ENCODE results near the gene IQGAP2. TPM values are rescaled to one million over a fixed set of nuclear protein-coding genes. Genes with fewer than 3 reads are reported as not detected.

IQGAP2 gene
- total RNA-seq, 2 experiments from 2014 or later = 62.7 to 72.1 TPM

GRCh38 chr5:76483433-76483832 is 80.3 kb downstream of the IQGAP2 start:
- no peaks in the 10 kb centered on the region for H3K9me3 Mint-ChIP-seq (ENCODE audit: insufficient read depth)
- ATAC-seq (no peak), DNase-seq (no peak)
- no peak overlapping the region for H3K27ac Mint-ChIP-seq
- H3K27me3 Mint-ChIP-seq (ENCODE audit: low read depth) = no peaks in the 10 kb centered on the region
- H3K4me1 Mint-ChIP-seq (ENCODE audit: low read depth) = peaks cover 13% of the 10 kb centered on the region
- ChIA-PET POLR2A (interaction anchor here (0.8 kb wide), 1 partner anchor 12 kb away, joined by 3 read pairs; no protein-coding TSS in a partner anchor), CTCF (interaction anchor here (0.9 to 1.4 kb wide), 2 partner anchors 33 to 61 kb away, joined by 3 to 4 read pairs; no protein-coding TSS in a partner anchor)
- H3K4me3 Mint-ChIP-seq = no peak overlapping the region
- no peaks in the 10 kb centered on the region for H3K36me3 Mint-ChIP-seq (ENCODE audit: low read depth)

- Mint-ChIP-seq H3K9me3 (ENCODE audit: insufficient read depth) (no peaks in the 10 kb centered on the region), H3K4me3 (no peak overlapping the region), H3K4me1 (ENCODE audit: low read depth) (peaks cover 10% of the 10 kb centered on the region), H3K27me3 (ENCODE audit: low read depth) (no peaks in the 10 kb centered on the region), H3K36me3 (ENCODE audit: low read depth) (no peaks in the 10 kb centered on the region), H3K27ac (no peak overlapping the region)
- no peak for DNase-seq
- no peak for ATAC-seq
- ChIA-PET CTCF (interaction anchor here (0.9 to 1.4 kb wide), 2 partner anchors 33 to 60 kb away, joined by 3 to 4 read pairs; no protein-coding TSS in a partner anchor), POLR2A (interaction anchor here (0.8 kb wide), 1 partner anchor 12 kb away, joined by 3 read pairs; no protein-coding TSS in a partner anchor)
Measured at GRCh38 chr5:76483881-76484280, 80.8 kb downstream of the IQGAP2 start.

GRCh38 chr5:76485511-76485910 is 82.4 kb downstream of the IQGAP2 start:
- CTCF ChIA-PET = interaction anchor here (0.7 to 2.0 kb wide), 3 partner anchors 59 to 82 kb away, joined by 3 to 6 read pairs (median 3); partner anchors contain the start of gene IQGAP2
- H3K36me3 Mint-ChIP-seq (ENCODE audit: low read depth) = peaks cover 7% of the 10 kb centered on the region

DNA sequence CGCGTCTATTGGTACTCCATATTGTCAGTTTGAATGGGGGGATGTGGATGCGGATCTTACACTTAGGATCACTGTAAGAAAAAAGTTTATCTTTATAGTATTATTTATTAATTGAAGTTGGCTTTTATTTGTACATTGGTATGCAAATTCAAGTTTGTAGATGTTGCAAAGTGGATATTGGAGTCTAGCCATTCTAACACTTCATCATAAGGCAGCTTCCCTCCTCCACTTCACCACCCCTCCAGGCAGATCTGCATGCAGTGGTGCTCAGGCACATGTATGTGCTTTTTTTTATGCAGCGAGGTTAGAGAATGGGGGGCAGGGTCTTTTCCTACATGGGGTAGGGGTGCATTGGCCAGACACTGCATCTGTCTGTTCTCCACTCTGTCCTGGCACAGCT is 84.3 kb downstream of the IQGAP2 start:
- Mint-ChIP-seq H3K36me3 (ENCODE audit: low read depth) (peaks cover 7% of the 10 kb centered on the region), H3K4me3 (no peak overlapping the region), H3K9me3 (ENCODE audit: insufficient read depth) (no peaks in the 10 kb centered on the region), H3K4me1 (ENCODE audit: low read depth) (peaks cover 9% of the 10 kb centered on the region), H3K27me3 (ENCODE audit: low read depth) (no peaks in the 10 kb centered on the region), H3K27ac (no peak overlapping the region)
- ChIA-PET CTCF (no interaction called here), POLR2A (no interaction called here)
- DNase-seq (no peak), ATAC-seq (no peak)

More at GRCh38 chr5:76485511-76485910, 82.4 kb downstream of the IQGAP2 start:
- H3K4me1 Mint-ChIP-seq (ENCODE audit: low read depth) = peaks cover 3% of the 10 kb centered on the region
- H3K9me3 Mint-ChIP-seq (ENCODE audit: insufficient read depth) = no peaks in the 10 kb centered on the region
- DNase-seq = no peak
- H3K4me3 Mint-ChIP-seq = no peak overlapping the region
- H3K27me3 Mint-ChIP-seq (ENCODE audit: low read depth) = no peaks in the 10 kb centered on the region
- POLR2A ChIA-PET = no interaction called here
- ATAC-seq = no peak
- no peak overlapping the region for H3K27ac Mint-ChIP-seq

DNA sequence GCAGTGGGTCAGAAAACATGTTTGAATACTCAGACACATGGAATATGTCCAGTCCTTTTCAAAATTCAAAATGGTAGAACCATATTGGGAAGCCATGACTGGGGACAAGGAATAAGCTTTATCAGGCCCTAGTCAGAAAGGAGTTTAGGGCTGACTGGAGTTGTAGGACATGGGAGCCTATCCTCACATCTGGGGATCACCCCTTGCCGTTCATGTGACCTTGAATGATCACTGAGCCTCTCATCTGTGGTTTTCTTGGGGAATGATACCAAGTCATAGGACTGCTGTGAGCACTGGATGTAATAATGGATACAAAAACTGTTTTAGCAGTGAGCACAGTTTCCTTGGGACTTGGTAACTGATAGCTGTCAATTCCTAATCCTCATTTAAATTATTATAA is 84.7 kb downstream of the IQGAP2 start:
- DNase-seq (no peak), ATAC-seq (no peak)
- POLR2A ChIA-PET = no interaction called here
- Mint-ChIP-seq H3K27me3 (ENCODE audit: low read depth) (no peaks in the 10 kb centered on the region), H3K27ac (no peak overlapping the region), H3K36me3 (ENCODE audit: low read depth) (peaks cover 7% of the 10 kb centered on the region), H3K4me3 (no peak overlapping the region), H3K4me1 (ENCODE audit: low read depth) (peaks cover 9% of the 10 kb centered on the region), H3K9me3 (ENCODE audit: insufficient read depth) (no peaks in the 10 kb centered on the region)
- CTCF ChIA-PET = no interaction called here

GRCh38 chr5:76488969-76489368 is 85.9 kb downstream of the IQGAP2 start:
- Mint-ChIP-seq H3K27me3 (ENCODE audit: low read depth) (no peaks in the 10 kb centered on the region), H3K4me3 (no peak overlapping the region), H3K36me3 (ENCODE audit: low read depth) (peaks cover 7% of the 10 kb centered on the region), H3K27ac (no peak overlapping the region), H3K4me1 (ENCODE audit: low read depth) (peaks cover 7% of the 10 kb centered on the region), H3K9me3 (ENCODE audit: insufficient read depth) (no peaks in the 10 kb centered on the region)
- ChIA-PET CTCF (no interaction called here), POLR2A (no interaction called here)
- no peak for ATAC-seq
- no peak for DNase-seq

DNA sequence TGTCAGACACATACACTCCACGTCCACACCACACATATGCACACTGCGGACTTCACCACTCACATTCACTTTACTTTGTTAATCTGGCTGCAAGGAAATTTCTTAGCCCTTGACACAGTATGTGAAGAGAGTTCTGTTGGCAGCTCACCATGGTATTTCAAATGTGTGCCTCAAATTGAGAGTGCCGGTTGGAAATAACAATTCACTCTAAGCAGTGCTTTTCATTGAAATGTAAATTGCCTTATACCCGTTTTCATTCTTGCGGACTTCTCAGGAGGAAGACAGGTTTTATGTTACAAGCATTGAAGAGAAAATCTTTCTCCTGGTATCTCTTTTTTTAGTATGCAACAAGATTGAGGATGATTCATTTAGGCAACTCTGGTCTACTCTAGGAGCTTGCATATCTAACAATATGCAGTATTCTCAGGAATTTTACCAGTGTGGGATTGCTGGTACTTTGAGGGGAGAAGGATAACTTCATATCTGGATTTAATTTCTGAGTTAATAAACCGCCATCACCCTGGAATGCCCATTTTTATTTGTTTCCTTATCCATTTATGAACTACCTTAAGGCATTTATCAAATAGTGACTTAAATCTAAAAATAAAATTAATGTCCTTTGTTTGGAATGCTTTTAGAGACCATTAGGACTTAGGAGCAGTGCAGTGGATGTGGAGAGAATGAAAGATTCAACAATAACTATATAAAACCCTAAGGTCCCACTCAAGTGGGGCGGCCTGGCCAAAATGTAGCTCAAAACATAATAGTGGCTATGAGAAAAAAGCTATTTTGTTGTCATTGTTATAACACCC is 87.0 kb downstream of the IQGAP2 start:
- H3K4me1 Mint-ChIP-seq (ENCODE audit: low read depth) = peaks cover 6% of the 10 kb centered on the region
- DNase-seq = no peak
- no peaks in the 10 kb centered on the region for H3K9me3 Mint-ChIP-seq (ENCODE audit: insufficient read depth)
- H3K4me3 Mint-ChIP-seq = no peak overlapping the region
- POLR2A ChIA-PET = interaction anchor here (1.0 kb wide), 1 partner anchor 16 kb away, joined by 3 read pairs; no protein-coding TSS in a partner anchor
- H3K36me3 Mint-ChIP-seq (ENCODE audit: low read depth) = peaks cover 11% of the 10 kb centered on the region
- CTCF ChIA-PET = interaction anchor here (0.8 to 1.2 kb wide), 2 partner anchors 77 to 94 kb away, joined by 3 read pairs; no protein-coding TSS in a partner anchor
- H3K27me3 Mint-ChIP-seq (ENCODE audit: low read depth) = no peaks in the 10 kb centered on the region
- no peak overlapping the region for H3K27ac Mint-ChIP-seq
- ATAC-seq = no peak

DNA sequence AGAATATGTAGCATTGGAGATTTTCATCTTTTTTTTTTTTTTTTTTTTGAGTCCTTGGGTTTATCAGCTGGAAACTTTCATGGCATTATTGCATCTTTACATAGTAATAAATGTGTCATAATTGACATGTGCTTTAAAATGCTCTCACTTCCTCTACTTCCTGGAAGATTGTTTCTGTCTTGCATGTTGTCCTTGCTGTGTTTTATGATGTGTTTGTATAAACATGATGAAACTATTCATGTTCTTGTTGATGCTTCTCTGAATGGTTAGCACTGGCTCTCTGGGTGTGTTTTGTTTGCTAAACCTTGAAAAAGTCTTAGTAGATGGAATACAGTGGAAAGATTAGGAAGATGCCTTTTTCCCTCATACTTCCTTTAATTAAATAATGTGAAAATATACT is 87.9 kb downstream of the IQGAP2 start:
- Mint-ChIP-seq H3K36me3 (ENCODE audit: low read depth) (peaks cover 12% of the 10 kb centered on the region), H3K4me1 (ENCODE audit: low read depth) (peaks cover 6% of the 10 kb centered on the region), H3K9me3 (ENCODE audit: insufficient read depth) (no peaks in the 10 kb centered on the region), H3K27ac (no peak overlapping the region), H3K4me3 (no peak overlapping the region), H3K27me3 (ENCODE audit: low read depth) (no peaks in the 10 kb centered on the region)
- DNase-seq (no peak), ATAC-seq (no peak)
- ChIA-PET POLR2A (interaction anchor here (1.0 kb wide), 1 partner anchor 17 kb away, joined by 3 read pairs; no protein-coding TSS in a partner anchor), CTCF (interaction anchor here (1.2 kb wide), 1 partner anchor 93 kb away, joined by 3 read pairs; no protein-coding TSS in a partner anchor)

DNA sequence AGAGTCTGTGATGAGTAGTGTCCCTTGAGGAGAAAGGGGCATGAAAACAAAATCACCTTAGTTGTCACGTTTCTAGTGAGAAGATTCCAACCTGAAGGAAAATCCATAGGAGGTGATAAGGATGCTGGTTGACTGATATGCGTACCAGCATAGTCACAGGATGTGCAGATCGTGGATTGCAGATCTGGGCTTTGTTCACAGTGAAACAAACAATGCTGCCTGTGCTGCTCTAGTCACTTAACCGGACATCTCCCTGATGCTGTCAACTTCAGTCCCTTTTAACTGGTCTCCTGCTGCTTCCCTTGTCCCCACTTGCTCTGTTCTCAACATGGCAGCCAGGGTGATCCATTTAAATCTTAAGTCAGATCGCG is 89.7 kb downstream of the IQGAP2 start:
- Mint-ChIP-seq H3K4me3 (no peak overlapping the region), H3K36me3 (ENCODE audit: low read depth) (peaks cover 15% of the 10 kb centered on the region), H3K4me1 (ENCODE audit: low read depth) (peaks cover 9% of the 10 kb centered on the region), H3K9me3 (ENCODE audit: insufficient read depth) (no peaks in the 10 kb centered on the region), H3K27ac (no peak overlapping the region), H3K27me3 (ENCODE audit: low read depth) (no peaks in the 10 kb centered on the region)
- ChIA-PET CTCF (no interaction called here), POLR2A (no interaction called here)
- ATAC-seq (no peak), DNase-seq (no peak)

DNA sequence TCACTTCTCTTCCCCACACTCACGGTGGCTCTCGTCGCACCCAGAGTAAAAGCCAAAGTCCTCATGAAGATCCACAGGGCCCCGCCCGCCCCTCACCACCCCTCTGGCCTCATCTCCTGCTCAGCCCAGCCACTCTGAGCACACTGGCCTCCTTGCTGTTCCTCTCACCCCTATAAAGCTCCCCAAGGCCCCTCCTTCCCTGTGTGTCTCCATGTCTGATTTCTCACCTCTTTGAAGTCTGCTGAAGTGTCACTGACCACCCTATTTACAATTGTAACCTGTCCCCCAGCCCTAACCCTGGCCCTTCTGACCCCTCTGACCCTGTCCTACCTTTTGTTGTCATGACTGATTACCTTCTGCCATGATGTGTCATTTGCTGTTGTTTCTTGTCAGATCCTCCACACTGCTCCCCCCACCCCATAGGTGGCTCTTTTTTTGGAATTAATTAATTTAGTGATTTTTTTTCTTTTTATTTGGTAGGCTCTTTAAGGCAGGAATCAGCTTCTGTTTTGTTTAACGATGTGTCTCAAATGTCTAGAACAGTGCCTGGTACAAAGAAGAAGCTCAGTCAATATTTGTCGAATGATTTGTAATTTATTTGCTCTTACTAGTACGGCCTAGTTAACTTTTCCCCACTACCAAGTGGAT is 90.2 kb downstream of the IQGAP2 start:
- Mint-ChIP-seq H3K4me3 (no peak overlapping the region), H3K36me3 (ENCODE audit: low read depth) (peaks cover 16% of the 10 kb centered on the region), H3K9me3 (ENCODE audit: insufficient read depth) (no peaks in the 10 kb centered on the region), H3K27me3 (ENCODE audit: low read depth) (no peaks in the 10 kb centered on the region), H3K27ac (no peak overlapping the region), H3K4me1 (ENCODE audit: low read depth) (peaks cover 11% of the 10 kb centered on the region)
- DNase-seq (no peak), ATAC-seq (no peak)
- POLR2A ChIA-PET = no interaction called here
- CTCF ChIA-PET = no interaction called here

GRCh38 chr5:76494201-76494600 is 91.1 kb downstream of the IQGAP2 start:
- DNase-seq (no peak), ATAC-seq (no peak)
- ChIA-PET CTCF (no interaction called here), POLR2A (no interaction called here)
- Mint-ChIP-seq H3K4me3 (no peak overlapping the region), H3K9me3 (ENCODE audit: insufficient read depth) (no peaks in the 10 kb centered on the region), H3K27ac (no peak overlapping the region), H3K4me1 (ENCODE audit: low read depth) (peaks cover 15% of the 10 kb centered on the region), H3K36me3 (ENCODE audit: low read depth) (peaks cover 14% of the 10 kb centered on the region), H3K27me3 (ENCODE audit: low read depth) (no peaks in the 10 kb centered on the region)

GRCh38 chr5:76495870-76496269 is 92.8 kb downstream of the IQGAP2 start:
- ATAC-seq = no peak
- Mint-ChIP-seq H3K27ac (no peak overlapping the region), H3K4me1 (ENCODE audit: low read depth) (peaks cover 15% of the 10 kb centered on the region), H3K9me3 (ENCODE audit: insufficient read depth) (no peaks in the 10 kb centered on the region), H3K36me3 (ENCODE audit: low read depth) (peaks cover 10% of the 10 kb centered on the region), H3K27me3 (ENCODE audit: low read depth) (no peaks in the 10 kb centered on the region), H3K4me3 (no peak overlapping the region)
- no peak for DNase-seq
- POLR2A ChIA-PET = interaction anchor here (1.2 kb wide), 1 partner anchor 12 kb away, joined by 3 read pairs; no protein-coding TSS in a partner anchor
- CTCF ChIA-PET = no interaction called here

All from activated CD8-positive, alpha-beta T cell treated with anti-CD3 and anti-CD28 coated beads, Interleukin-2, amount 10 ng/mL, durations not matched to agents 7 days and 5 days (primary cell).